NCI-H1436 (cell line): Measurements from ENCODE around the gene METTL23.
"Not testable (repeated sequence)": the region's sequence is repeated elsewhere in the genome, so short reads cannot be mapped to it uniquely, and the experiment has no call there.

Experiments used
- DNase-seq: peaks from one replicate; lab custom pipeline; 2025; lab: John Stamatoyannopoulos, UW

The METTL23 gene

GRCh38 chr17:76735006-76735405, 8.4 kb downstream of the METTL23 start:
- DNase-seq = no peak

- DNase-seq = no peak
Observed at GRCh38 chr17:76735586-76736348, 9.1 kb downstream of the METTL23 start.

- peak; percentile 63 for DNase-seq
Observed at GRCh38 chr17:76736349-76737081, 9.9 kb downstream of the METTL23 start.

GRCh38 chr17:76737082-76737675, 10.5 kb downstream of the METTL23 start, which contains the start of gene SRSF2:
Gene SRSF2, minus strand, starts transcription at chr17:76737331. Its CDS starts 171 bp downstream, at chr17:76737160.
- peak; percentile 100 for DNase-seq

GRCh38 chr17:76737676-76738467, 11.2 kb downstream of the METTL23 start, which contains the start of gene MFSD11:
Gene MFSD11, plus strand, starts transcription at chr17:76738119. Its CDS starts 234 bp downstream, at chr17:76738353.
- DNase-seq = peak; percentile 97

GRCh38 chr17:76738468-76738850, 11.8 kb downstream of the METTL23 start:
- no peak for DNase-seq

GRCh38 chr17:76739568-76740115, 13.0 kb downstream of the METTL23 start:
- DNase-seq = not testable (repeated sequence)

GRCh38 chr17:76740329-76741118, 13.9 kb downstream of the METTL23 start:
- DNase-seq = peak; percentile 72

- DNase-seq = no peak
Observed at GRCh38 chr17:76742958-76743357, 16.3 kb downstream of the METTL23 start.

- no peak for DNase-seq
Observed at GRCh38 chr17:76744747-76745146, 18.1 kb downstream of the METTL23 start.

- not testable (repeated sequence) for DNase-seq
Observed at GRCh38 chr17:76745785-76746184, 19.1 kb downstream of the METTL23 start.

- no peak for DNase-seq
Observed at GRCh38 chr17:76747716-76748363, 21.2 kb downstream of the METTL23 start.

GRCh38 chr17:76748657-76749056, 22.0 kb downstream of the METTL23 start:
- no peak for DNase-seq

- DNase-seq = no peak
Observed at GRCh38 chr17:76751416-76751993, 24.9 kb downstream of the METTL23 start.

- no peak for DNase-seq
Observed at GRCh38 chr17:76752006-76752405, 25.4 kb downstream of the METTL23 start.

- DNase-seq = no peak
Observed at GRCh38 chr17:76753061-76753961, 26.7 kb downstream of the METTL23 start.

- no peak for DNase-seq
Observed at GRCh38 chr17:76755285-76755684, 28.6 kb downstream of the METTL23 start.

GRCh38 chr17:76757256-76757655, 30.6 kb downstream of the METTL23 start:
- DNase-seq = no peak

- no peak for DNase-seq
Observed at GRCh38 chr17:76758570-76758969, 31.9 kb downstream of the METTL23 start.
